ENCODE results near the gene TNFAIP2.

TNFAIP2 gene

DNA sequence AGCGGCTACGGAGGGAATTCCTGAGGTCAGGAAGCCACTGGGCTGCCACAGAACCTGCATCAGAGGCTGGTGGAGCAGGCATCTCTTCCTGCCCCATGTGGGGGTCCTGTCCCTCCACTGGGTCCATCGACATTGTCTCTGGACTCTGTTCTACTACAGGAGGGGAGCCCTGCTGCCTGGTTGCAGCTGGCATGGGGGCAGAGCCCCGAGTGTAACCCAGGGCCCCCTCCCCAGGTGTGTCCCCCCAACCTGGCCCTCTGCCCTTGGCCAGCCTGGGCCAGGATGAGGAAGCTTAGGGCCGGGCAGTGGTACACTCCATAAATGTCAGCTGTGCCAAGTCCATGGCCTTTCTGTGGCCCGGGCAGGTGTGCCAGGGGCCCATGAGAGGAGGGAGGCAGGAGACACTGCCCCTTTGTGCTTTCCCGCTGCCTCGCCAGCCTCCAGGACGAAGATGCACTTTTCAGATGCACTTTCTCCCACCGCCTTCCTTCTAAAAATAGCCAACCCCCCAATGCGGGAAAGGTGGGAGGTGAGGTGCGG is 32.7 kb upstream of the TNFAIP2 start:
- Histone ChIP-seq H3K27me3 (ENCODE audit: insufficient read depth, low read length, poor library complexity, severe bottlenecking) (no peaks in the 10 kb centered on the region), H3K4me2 (ENCODE audit: low read depth, low read length, poor library complexity, severe bottlenecking) (peak overlapping the region; percentile 71), H3K36me3 (ENCODE audit: insufficient read depth, low read length) (no peaks in the 10 kb centered on the region), H3K4me3 (ENCODE audit: low read length, poor library complexity, severe bottlenecking) (peak overlapping the region; percentile 45), H4K20me1 (ENCODE audit: insufficient read depth, low read length, poor library complexity, severe bottlenecking) (no peaks in the 10 kb centered on the region), H3K9me2 (replicated peaks; ENCODE audit: low read depth, low read length) (no peaks in the 10 kb centered on the region), H3K9me3 (ENCODE audit: insufficient read depth, low read depth, low read length) (no peaks in the 10 kb centered on the region), H2AFZ (ENCODE audit: low read length) (no peak overlapping the region), H3K4me1 (ENCODE audit: insufficient read depth, low read length, poor library complexity, severe bottlenecking) (peaks cover 4% of the 10 kb centered on the region), H3K79me2 (ENCODE audit: insufficient read depth, low read length) (no peaks in the 10 kb centered on the region), H3K9ac (ENCODE audit: low read depth, low read length, poor library complexity, severe bottlenecking) (no peak overlapping the region), H3F3A (ENCODE audit: low read depth) (no peaks in the 10 kb centered on the region)
- TF ChIP-seq, protein P1, sequence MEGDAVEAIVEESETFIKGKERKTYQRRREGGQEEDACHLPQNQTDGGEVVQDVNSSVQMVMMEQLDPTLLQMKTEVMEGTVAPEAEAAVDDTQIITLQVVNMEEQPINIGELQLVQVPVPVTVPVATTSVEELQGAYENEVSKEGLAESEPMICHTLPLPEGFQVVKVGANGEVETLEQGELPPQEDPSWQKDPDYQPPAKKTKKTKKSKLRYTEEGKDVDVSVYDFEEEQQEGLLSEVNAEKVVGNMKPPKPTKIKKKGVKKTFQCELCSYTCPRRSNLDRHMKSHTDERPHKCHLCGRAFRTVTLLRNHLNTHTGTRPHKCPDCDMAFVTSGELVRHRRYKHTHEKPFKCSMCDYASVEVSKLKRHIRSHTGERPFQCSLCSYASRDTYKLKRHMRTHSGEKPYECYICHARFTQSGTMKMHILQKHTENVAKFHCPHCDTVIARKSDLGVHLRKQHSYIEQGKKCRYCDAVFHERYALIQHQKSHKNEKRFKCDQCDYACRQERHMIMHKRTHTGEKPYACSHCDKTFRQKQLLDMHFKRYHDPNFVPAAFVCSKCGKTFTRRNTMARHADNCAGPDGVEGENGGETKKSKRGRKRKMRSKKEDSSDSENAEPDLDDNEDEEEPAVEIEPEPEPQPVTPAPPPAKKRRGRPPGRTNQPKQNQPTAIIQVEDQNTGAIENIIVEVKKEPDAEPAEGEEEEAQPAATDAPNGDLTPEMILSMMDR (conservative IDR thresholded peaks at IDR 0.05; ENCODE audit: low read length) = no peak
- no peak for TF ChIP-seq EZH2phosphoT487 (IDR thresholded peaks at IDR 0.05; ENCODE audit: borderline replicate concordance)

DNA sequence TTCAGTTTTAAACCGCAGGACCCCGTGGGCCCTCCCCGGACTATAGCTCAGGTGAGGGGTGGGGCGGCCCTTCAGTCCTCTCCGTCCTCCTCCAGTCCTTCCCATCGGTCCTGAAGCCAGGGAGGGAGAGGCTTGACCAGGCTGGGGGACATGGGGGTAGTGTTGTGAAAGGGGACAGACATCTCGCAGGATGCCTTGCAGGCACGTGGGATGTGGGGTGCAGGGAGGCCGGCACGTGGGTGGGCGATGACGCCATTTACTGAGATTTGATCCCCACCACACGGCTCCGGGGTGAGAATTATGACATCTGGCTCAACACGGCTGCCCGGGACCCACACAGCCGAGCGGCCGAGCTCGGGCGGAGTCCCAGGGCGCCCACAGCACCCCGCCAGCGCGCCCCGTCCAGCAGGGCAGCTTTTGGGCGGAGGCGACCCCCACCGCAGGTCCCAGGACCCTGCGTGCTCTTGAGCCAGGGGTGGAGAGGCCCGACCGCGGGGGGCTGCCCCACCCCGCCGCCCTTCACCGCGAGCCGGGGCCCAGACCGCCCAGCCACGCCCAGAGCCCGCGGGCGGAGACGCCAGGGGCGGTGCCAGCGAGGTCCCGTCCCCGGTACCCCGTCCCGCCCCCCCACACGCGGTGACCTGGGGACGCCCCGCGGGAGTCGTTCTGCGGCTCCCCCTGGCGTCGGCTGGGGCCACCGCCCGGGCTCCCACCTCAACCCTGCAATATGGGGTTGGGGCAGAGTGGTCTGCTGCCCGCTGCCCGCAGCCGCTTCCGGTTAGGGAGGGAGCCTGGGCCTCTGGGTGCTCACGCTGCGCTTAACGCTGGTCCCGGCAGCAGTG is 32.0 kb upstream of the TNFAIP2 start:
- H3K4me2 ChIP-seq (ENCODE audit: low read depth, low read length, poor library complexity, severe bottlenecking) = peak overlapping the region; percentile 71
- peaks cover 4% of the 10 kb centered on the region for H3K4me1 ChIP-seq (ENCODE audit: insufficient read depth, low read length, poor library complexity, severe bottlenecking)
- no peaks in the 10 kb centered on the region for H3K36me3 ChIP-seq (ENCODE audit: insufficient read depth, low read length)
- no peaks in the 10 kb centered on the region for H3K27me3 ChIP-seq (ENCODE audit: insufficient read depth, low read length, poor library complexity, severe bottlenecking)
- H4K20me1 ChIP-seq (ENCODE audit: insufficient read depth, low read length, poor library complexity, severe bottlenecking) = no peaks in the 10 kb centered on the region
- no peak overlapping the region for H2AFZ ChIP-seq (ENCODE audit: low read length)
- H3K9ac ChIP-seq (ENCODE audit: low read depth, low read length, poor library complexity, severe bottlenecking) = no peak overlapping the region
- H3K4me3 ChIP-seq (ENCODE audit: low read length, poor library complexity, severe bottlenecking) = peak overlapping the region; percentile 45
- no peak for TF ChIP-seq EZH2phosphoT487 (IDR thresholded peaks at IDR 0.05; ENCODE audit: borderline replicate concordance)
- TF ChIP-seq, protein P1 (conservative IDR thresholded peaks at IDR 0.05; ENCODE audit: low read length) = peak; percentile 54
- no peaks in the 10 kb centered on the region for H3K79me2 ChIP-seq (ENCODE audit: insufficient read depth, low read length)
- no peaks in the 10 kb centered on the region for H3F3A ChIP-seq (ENCODE audit: low read depth)
- no peaks in the 10 kb centered on the region for H3K9me2 ChIP-seq (replicated peaks; ENCODE audit: low read depth, low read length)
- no peaks in the 10 kb centered on the region for H3K9me3 ChIP-seq (ENCODE audit: insufficient read depth, low read depth, low read length)

DNA sequence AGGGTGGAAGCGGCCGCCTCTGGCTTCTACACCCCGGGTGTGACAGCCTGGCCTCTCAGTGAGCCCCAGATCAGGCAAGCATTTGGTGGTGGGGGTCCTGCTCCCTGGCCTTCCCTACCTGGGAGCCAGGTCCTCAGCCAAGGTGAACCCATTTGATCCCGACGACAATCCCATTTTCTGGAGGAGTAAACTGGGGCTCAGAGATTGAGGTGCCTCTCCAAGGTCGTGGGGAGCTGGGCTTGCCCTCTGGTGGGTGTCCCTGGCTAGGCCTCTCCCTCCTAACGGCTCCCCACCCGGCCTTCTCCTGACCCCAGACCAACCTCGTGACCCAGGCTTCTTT is 31.4 kb upstream of the TNFAIP2 start:
- Histone ChIP-seq H3K36me3 (ENCODE audit: insufficient read depth, low read length) (no peaks in the 10 kb centered on the region), H4K20me1 (ENCODE audit: insufficient read depth, low read length, poor library complexity, severe bottlenecking) (no peaks in the 10 kb centered on the region), H3K27me3 (ENCODE audit: insufficient read depth, low read length, poor library complexity, severe bottlenecking) (no peaks in the 10 kb centered on the region), H3K4me2 (ENCODE audit: low read depth, low read length, poor library complexity, severe bottlenecking) (peak overlapping the region; percentile 71), H3K4me1 (ENCODE audit: insufficient read depth, low read length, poor library complexity, severe bottlenecking) (peaks cover 4% of the 10 kb centered on the region), H3K79me2 (ENCODE audit: insufficient read depth, low read length) (no peaks in the 10 kb centered on the region), H3F3A (ENCODE audit: low read depth) (no peaks in the 10 kb centered on the region), H3K9me3 (ENCODE audit: insufficient read depth, low read depth, low read length) (no peaks in the 10 kb centered on the region), H2AFZ (ENCODE audit: low read length) (no peak overlapping the region), H3K9me2 (replicated peaks; ENCODE audit: low read depth, low read length) (no peaks in the 10 kb centered on the region), H3K4me3 (ENCODE audit: low read length, poor library complexity, severe bottlenecking) (peak overlapping the region; percentile 45), H3K9ac (ENCODE audit: low read depth, low read length, poor library complexity, severe bottlenecking) (no peak overlapping the region)
- TF ChIP-seq, protein P1 (conservative IDR thresholded peaks at IDR 0.05; ENCODE audit: low read length) = no peak; the same call in 1 of the 2 replicates
- TF ChIP-seq EZH2phosphoT487 (IDR thresholded peaks at IDR 0.05; ENCODE audit: borderline replicate concordance) = no peak

All from Loucy (cell line).